Measurements from ENCODE around the gene C1R.
"Not testable (repeated sequence)": the region's sequence is repeated elsewhere in the genome, so short reads cannot be mapped to it uniquely, and the experiment has no call there.

Gene C1R

GRCh38 chr12:7072554-7072953 is 19.7 kb downstream of the C1R start:
- in situ Hi-C loops (cut with HindIII; ENCODE audit: low sequenced_read_pairs), result no loop called here

DNA sequence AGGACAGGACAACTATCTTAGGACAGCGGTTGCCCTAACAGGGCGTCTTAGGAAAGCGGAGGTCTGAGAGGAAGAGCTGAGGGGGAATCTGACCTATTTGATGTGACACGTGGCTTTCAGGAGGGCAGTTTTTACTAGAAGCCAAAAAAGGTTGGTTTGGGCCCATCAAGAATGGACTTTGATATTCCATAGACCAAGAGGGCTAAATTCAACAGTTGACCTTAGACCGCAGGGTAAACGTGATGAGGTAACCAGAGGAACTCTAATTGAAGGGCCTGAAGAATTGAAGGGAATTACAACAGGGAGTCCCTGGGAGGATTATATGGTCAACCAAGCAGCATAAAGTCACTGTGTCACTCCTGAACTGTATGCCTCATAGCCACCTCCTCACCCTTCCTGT is 20.2 kb downstream of the C1R start:
- in situ Hi-C loops (cut with HindIII; ENCODE audit: low sequenced_read_pairs), result no loop called here

GRCh38 chr12:7069386-7069785 is 22.9 kb downstream of the C1R start:
- in situ Hi-C loops (cut with HindIII; ENCODE audit: low sequenced_read_pairs), result no loop called here

- in situ Hi-C loops (cut with HindIII; ENCODE audit: low sequenced_read_pairs), result no loop called here
These were observed 23.3 kb downstream of the C1R start for GRCh38 chr12:7068994-7069346.

DNA sequence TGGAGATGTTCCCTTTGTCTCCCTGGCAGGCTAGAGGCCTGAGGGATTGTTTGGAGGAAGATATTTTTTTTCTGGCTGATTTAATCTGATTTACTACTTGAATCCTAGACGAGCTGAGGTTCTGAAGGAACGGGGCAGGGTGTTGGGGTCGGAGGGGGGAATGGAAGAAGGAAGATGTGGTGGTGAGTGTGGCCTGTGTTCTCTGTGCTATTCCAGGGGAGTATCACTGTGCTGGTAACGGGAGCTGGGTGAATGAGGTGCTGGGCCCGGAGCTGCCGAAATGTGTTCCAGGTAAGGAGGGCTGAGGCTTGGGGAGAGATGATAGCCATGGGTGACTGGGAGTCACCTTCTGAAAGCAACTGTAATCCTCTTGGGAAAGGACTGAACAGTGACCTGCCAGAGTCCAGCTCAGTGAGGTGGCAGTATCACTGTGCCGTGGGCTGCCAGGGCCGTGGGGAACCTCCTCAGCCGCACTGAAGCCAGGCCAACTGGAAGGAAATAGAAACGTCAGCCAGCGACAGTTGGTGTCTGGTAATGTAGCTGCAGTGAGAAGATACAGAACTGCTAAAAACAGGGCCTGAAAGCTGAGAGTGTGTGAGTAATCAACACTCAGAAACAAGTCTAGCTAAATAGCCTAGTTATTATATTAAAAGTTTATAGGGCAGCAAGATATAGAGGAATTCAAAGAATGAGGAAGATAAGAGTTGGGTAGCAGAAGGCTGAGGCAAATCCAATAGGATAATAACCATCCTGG is 23.8 kb downstream of the C1R start:
- in situ Hi-C loops (cut with HindIII; ENCODE audit: low sequenced_read_pairs), result no loop called here

GRCh38 chr12:7067096-7067495 is 25.1 kb downstream of the C1R start:
- in situ Hi-C loops (cut with HindIII; ENCODE audit: low sequenced_read_pairs), result no loop called here

GRCh38 chr12:7066596-7066995 is 25.6 kb downstream of the C1R start:
- in situ Hi-C loops (cut with HindIII; ENCODE audit: low sequenced_read_pairs), result no loop called here

DNA sequence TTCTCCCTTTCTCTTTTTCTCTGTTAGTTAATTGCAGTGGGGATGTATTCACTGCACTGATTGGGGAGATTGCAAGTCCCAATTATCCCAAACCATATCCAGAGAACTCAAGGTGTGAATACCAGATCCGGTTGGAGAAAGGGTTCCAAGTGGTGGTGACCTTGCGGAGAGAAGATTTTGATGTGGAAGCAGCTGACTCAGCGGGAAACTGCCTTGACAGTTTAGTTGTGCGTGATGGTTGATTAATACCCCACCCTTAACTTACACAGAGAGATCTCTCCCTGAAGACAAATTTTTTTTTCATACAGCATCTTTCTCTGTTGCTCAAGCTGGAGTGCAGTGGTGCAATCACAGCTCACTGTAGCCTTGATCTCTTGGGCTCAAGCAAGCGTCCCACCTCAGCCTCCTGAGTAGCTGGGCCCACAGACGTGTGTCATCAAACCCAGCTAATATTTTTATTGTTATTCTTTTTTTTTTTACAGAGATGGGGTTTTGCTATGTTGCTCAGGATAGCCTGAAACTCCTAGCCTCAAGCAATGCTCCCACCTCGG is 27.1 kb downstream of the C1R start:
- in situ Hi-C loops (cut with HindIII; ENCODE audit: low sequenced_read_pairs), result no loop called here

DNA sequence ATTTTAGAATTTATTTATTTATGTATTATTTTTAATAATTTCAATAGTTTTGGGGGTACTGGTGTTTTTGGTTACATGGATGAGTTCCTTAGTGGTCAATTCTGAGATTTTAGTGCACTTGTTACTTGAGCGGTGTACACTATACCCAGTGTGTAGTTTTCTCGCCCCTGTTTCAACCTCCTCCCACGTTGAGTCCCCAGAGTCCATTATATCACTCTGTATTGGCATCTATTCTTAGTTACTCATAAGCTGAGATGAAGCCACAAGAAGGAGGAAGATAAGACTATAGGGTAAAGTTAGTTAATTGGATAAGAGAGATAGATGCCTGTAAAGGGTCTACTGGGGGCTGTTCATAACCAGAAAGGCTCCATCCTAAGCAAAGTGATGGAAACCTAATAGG is 27.7 kb downstream of the C1R start:
- in situ Hi-C loops (cut with HindIII; ENCODE audit: low sequenced_read_pairs), result no loop called here

- in situ Hi-C loops (cut with HindIII; ENCODE audit: low sequenced_read_pairs), result no loop called here
These were observed 30.6 kb downstream of the C1R start for GRCh38 chr12:7061596-7061995.

GRCh38 chr12:7061138-7061537 is 31.1 kb downstream of the C1R start:
- in situ Hi-C loops (cut with HindIII; ENCODE audit: low sequenced_read_pairs), result no loop called here

- in situ Hi-C loops (cut with HindIII; ENCODE audit: low sequenced_read_pairs), result no loop called here
These were observed 31.8 kb downstream of the C1R start, which contains the start of gene C1S for GRCh38 chr12:7060353-7060954. Gene C1S (plus strand): TSS chr12:7060718. CDS start chr12:7061913, 1,195 bp downstream.

DNA sequence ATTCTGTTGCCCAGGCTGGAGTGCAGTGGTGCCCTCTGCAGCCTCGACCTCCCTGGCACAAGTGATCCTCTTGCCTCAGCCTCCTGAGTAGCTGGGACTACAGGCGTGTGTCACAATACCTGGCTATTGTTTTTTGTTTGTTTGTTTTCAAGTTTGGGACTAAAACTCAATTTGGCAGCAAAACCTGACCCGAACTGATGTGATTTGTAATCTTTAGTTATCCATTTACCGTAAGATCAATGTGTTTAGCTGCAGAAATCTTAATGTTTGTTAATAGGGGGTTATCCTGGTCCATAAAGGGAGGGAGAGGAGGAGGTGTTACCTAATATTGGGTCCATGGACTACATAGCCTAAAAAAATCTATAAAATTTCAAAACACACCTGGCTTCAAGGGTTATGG is 32.5 kb downstream of the C1R start:
- in situ Hi-C loops (cut with HindIII; ENCODE audit: low sequenced_read_pairs), result loop anchor here (5.0 kb wide), 3 partner anchors 48 to 108 kb away; partner anchors contain the start of gene C1RL

- in situ Hi-C loops (cut with HindIII; ENCODE audit: low sequenced_read_pairs), result loop anchor here (5.0 kb wide), 3 partner anchors 48 to 108 kb away; partner anchors contain the start of gene C1RL
These were observed 33.3 kb downstream of the C1R start for GRCh38 chr12:7058850-7059395.

DNA sequence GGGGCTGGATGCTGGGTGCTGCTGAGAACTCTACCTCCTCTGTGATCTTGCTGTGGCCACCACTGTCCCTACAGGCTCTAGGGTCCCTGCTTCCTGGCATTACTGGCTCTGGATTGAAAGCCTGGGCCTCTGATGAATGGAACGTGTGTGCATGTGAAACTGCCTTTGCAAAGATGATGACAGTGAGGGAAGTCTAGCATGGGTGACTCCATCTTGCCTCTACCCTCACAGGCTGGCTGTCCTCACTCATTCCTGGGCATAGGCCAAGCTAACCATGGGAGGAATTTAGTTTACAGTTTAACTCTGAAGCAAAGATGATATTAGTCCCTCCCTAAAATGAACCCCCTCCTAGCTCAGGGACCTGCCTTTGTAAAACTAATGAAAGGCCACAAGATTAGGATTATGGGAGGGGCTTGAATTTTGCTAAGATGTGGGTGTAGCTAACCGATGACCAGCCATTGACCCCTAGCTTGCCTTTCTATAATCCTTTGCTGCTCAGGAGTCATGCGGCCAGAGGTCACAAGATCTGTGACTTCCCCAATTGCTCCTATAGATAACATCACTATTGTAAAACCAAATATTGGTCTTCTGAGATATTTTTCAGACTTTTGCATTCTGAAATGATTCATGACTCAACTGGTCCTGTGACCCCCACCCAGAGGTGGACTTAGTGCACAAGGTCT is 33.9 kb downstream of the C1R start:
- in situ Hi-C loops (cut with HindIII; ENCODE audit: low sequenced_read_pairs), result loop anchor here (5.0 kb wide), 3 partner anchors 49 to 109 kb away; partner anchors contain the start of gene C1RL

DNA sequence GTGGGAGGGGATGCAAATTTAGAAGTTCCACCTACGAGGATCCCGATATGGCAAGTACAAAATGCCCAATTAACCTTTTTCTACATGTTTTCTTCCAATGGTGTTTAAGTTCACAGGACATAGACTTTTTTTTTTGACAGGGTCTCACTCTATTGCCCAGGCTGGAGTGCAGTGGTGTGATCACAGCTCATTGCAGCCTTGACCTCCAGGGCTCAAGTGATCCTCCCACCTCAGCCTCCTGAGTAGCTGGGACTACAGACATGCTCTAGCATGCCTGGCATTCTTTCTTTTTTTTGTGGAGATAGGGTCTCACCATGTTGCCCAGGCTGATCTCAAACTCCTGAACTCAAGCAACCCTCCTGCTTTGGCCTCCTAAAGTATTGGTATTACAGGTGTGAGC is 36.5 kb downstream of the C1R start:
- in situ Hi-C loops (cut with HindIII; ENCODE audit: low sequenced_read_pairs), result loop anchor here (5.0 kb wide), 3 partner anchors 52 to 112 kb away; partner anchors contain the start of gene C1RL

DNA sequence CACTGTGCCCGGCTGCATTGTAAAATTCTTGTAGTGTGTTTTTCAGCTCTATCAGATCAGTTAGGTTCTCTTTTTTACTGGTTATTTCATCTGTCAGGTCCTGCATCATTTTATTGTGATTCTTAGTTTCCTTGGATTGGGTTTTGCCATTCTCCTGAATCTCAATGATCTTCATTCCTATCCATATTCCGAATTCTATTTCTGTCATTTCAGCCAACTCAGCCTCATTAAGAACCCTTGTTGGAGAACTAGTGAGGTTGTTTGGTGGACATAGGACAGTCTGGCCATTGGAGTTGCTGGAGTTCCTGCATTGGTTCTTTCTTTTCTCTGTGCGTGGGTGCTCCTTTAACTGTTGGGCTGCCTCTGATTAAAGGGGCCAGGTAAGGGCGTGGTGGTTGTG is 37.3 kb downstream of the C1R start:
- in situ Hi-C loops (cut with HindIII; ENCODE audit: low sequenced_read_pairs), result loop anchor here (5.0 kb wide), 3 partner anchors 52 to 112 kb away; partner anchors contain the start of gene C1RL

DNA sequence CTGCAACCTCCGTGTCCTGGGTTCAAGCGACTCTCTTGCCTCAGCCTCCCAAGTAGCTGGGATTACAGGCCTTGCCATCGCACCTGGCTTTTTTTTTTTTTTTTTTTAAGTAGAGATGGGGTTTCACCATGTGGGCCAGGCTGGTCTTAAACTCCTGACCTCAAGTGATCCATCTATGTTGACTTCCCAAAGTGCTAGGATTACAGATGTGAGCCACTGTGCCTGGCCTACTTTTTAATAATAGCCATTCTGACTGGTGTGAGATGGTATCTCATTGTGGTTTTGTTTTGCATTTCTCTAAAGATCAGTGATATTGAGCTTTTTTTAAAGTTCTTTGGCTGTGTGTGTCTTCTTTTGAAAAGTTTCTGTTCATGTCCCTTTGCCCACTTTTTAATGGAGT is 42.3 kb downstream of the C1R start:
- in situ Hi-C loops (cut with HindIII; ENCODE audit: low sequenced_read_pairs), result not testable (repeated sequence)

GRCh38 chr12:7049445-7049951 is 42.7 kb downstream of the C1R start:
- in situ Hi-C loops (cut with HindIII; ENCODE audit: low sequenced_read_pairs), result not testable (repeated sequence)

DNA sequence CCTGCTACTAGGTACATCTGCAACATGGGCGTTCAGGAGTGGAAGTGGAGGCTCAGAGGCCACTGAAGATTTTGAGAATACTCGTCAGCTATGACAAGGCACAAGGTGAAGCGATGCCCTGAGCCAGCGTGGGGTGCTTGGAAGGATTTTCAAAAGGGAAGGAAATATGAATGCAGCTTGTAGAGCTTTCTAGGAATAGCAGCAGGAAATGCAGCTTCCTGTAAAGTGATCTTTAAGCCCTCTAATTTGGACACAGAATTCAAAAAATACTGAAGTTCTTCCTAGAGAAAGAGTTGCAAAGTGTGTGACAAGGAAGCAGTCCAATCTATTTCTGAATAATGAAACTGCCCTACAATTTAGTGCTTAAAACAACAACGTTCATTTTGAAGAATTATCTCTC is 44.9 kb downstream of the C1R start:
- in situ Hi-C loops (cut with HindIII; ENCODE audit: low sequenced_read_pairs), result no loop called here

Measured in endothelial cell of hepatic sinusoid (primary cell).